Sigmoid colon (tissue), 4 donors: ENCODE results near the gene CDC42SE2.

Source experiments
- EP300 ChIP-seq, 4 donors: sonication (generic); formaldehyde crosslinking; IDR thresholded peaks; one replicate each; pipeline ENCODE4 v1.6.1; 2017; ENCODE audit warnings: antibody characterized with exemption in 4 of 4
- POLR2A ChIP-seq, 2 donors: fragments of 450-650 bp; IDR thresholded peaks; one replicate each; pipeline ENCODE4 v1.6.1; 2016; ENCODE audit warnings: antibody characterized with exemption in 2 of 2, mild to moderate bottlenecking in 2 of 2, moderate library complexity in 2 of 2
- POLR2AphosphoS5 ChIP-seq, 4 donors: sonication (generic); formaldehyde crosslinking; IDR thresholded peaks; one replicate each; pipeline ENCODE4 v1.6.1; 2017; ENCODE audit warnings: antibody characterized with exemption in 4 of 4
- TF ChIP-seq, protein P1 (sequence below), 4 experiments: fragments of 450-650 bp in 3 of 4; fragments of 200-600 bp in 1 of 4; IDR thresholded peaks; one replicate each; pipeline ENCODE4 v1.5.1; 2016 to 2019; ENCODE audit warnings: antibody characterized with exemption in 4 of 4, mild to moderate bottlenecking in 3 of 4, moderate library complexity in 2 of 4

DNA sequence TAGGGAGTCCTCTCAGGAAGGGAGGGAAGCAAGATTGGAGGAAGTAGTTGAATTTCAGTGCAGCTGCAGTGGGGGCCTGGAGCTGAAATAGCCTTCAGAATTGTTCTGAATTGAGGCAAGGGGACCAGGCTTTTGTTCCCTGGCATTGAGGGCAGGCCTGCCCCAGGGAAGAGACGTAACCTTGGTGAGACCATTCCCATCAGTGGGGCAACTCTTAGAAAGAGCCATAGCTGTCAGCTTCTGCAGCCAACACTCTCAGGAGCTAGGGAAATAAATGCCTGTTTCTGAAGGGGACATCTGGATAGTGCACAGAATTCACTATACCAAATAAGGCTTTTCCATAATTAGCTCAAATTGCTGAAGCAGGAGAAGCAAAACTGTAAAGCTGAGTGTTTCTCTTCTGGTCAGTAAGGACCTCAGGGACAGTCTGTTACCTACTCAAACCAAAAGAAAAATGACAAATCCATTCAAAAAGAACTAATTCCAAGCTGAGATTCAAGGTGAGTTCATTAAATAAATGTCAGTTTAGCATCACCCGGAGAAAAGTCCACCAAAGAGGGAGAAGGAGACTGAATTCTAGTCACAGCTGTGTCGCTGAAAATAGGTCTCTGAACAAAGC lies 49.1 kb upstream of the CDC42SE2 start:
- TF ChIP-seq POLR2A (IDR thresholded peaks at IDR 0.05) (no peak), EP300 (IDR thresholded peaks at IDR 0.05) (no peak), POLR2AphosphoS5 (IDR thresholded peaks at IDR 0.05) (no peak)
- TF ChIP-seq, protein P1, sequence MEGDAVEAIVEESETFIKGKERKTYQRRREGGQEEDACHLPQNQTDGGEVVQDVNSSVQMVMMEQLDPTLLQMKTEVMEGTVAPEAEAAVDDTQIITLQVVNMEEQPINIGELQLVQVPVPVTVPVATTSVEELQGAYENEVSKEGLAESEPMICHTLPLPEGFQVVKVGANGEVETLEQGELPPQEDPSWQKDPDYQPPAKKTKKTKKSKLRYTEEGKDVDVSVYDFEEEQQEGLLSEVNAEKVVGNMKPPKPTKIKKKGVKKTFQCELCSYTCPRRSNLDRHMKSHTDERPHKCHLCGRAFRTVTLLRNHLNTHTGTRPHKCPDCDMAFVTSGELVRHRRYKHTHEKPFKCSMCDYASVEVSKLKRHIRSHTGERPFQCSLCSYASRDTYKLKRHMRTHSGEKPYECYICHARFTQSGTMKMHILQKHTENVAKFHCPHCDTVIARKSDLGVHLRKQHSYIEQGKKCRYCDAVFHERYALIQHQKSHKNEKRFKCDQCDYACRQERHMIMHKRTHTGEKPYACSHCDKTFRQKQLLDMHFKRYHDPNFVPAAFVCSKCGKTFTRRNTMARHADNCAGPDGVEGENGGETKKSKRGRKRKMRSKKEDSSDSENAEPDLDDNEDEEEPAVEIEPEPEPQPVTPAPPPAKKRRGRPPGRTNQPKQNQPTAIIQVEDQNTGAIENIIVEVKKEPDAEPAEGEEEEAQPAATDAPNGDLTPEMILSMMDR (IDR thresholded peaks at IDR 0.05), result no peak
